K562 (cell line): ENCODE results near the gene FAM124A. TPM values are rescaled to one million over a fixed set of nuclear protein-coding genes. Genes with fewer than 3 reads are reported as not detected.

Experiments
- ATAC-seq: fragments of 200-7000 bp; cut with Tn5 transposase; 3 replicates; pipeline ENCODE4 v1.9.1; 2020; ENCODE audit warnings: moderate library complexity
- BruUV-seq: library from RNA; stranded (reverse); fragments of 400-500 nt; replicated peaks from 2 replicates; lab custom pipeline; 2021; lab: Mats Ljungman, UMichigan
- CTCF ChIA-PET: fragments of 300-600 bp; formaldehyde crosslinking; extraction: SDS; loops from one replicate; lab custom pipeline; 2021; ENCODE audit warnings: low intra/inter-chr PET ratio; lab: Yijun Ruan, JAX
- POLR2A ChIA-PET: fragments of 300-600, 350-650 bp; sonication (Branson Sonifier 250); formaldehyde crosslinking; extraction: SDS; loops from one replicate; lab custom pipeline; 2021; ENCODE audit warnings: antibody characterized with exemption, inconsistent platforms; lab: Yijun Ruan, JAX
- DNase-seq, 4 experiments: peaks; one replicate each; pipeline versions ENCODE4 v3.0.0 to v3.0.0-alpha.2; 2011 to 2018; ENCODE audit warnings: low spot score in 3 of 4, mixed read lengths in 3 of 4; ENCODE audit errors: extremely low read depth in 1 of 4
- FAIRE-seq: peaks from 2 replicates; lab custom pipeline; 2011; peaks lifted over from hg19 to GRCh38; lab: Jason Lieb, UNC
- H2AFZ ChIP-seq: 2 replicates; pipeline ENCODE4 v1.6.0; 2011; ENCODE audit warnings: low read depth, low read length, control low read depth, inconsistent platforms
- H3K27ac ChIP-seq: fragments of 200-600 bp; 3 replicates; pipeline ENCODE4 v1.8.0; 2011; ENCODE audit warnings: low read depth, mild to moderate bottlenecking, control low read depth, inconsistent platforms, low read length, moderate library complexity, mixed read lengths; ENCODE audit errors: extremely low read depth
- H3K27me3 ChIP-seq, 2 experiments: fragments of 300-600 bp in 1 of 2; 2 replicates in 1 of 2; 3 replicates in 1 of 2; pipeline versions ENCODE4 v1.6.0 to v1.8.0; 2011; ENCODE audit warnings: inconsistent platforms in 2 of 2, low read length in 2 of 2, mild to moderate bottlenecking in 1 of 2, mixed read lengths in 1 of 2, moderate library complexity in 1 of 2; ENCODE audit not compliant: control insufficient read depth in 2 of 2, insufficient read depth in 2 of 2
- H3K36me3 ChIP-seq: fragments of 300-600 bp; 3 replicates; pipeline ENCODE4 v1.8.0; 2011; ENCODE audit warnings: mild to moderate bottlenecking, low read length, inconsistent platforms; ENCODE audit not compliant: control insufficient read depth, insufficient read depth
- H3K4me1 ChIP-seq, 2 experiments: fragments of 200-600 bp in 1 of 2; replicated peaks in 1 of 2; 2 replicates in 1 of 2; 3 replicates in 1 of 2; pipeline versions ENCODE4 v1.5.1 to v1.8.0; 2011; ENCODE audit warnings: inconsistent platforms in 2 of 2, low read length in 2 of 2, mild to moderate bottlenecking in 1 of 2, mixed read lengths in 1 of 2, moderate library complexity in 1 of 2; ENCODE audit not compliant: control insufficient read depth in 2 of 2, insufficient read depth in 2 of 2
- H3K4me2 ChIP-seq: 2 replicates; pipeline ENCODE4 v1.6.1; 2011; ENCODE audit warnings: low read length, control low read depth, inconsistent platforms, mixed read lengths; ENCODE audit not compliant: insufficient read depth
- H3K4me3 ChIP-seq: fragments of 200-600 bp; sonication (generic), shearing (Covaris generic); 2 replicates; pipeline ENCODE4 v1.5.1; 2016; ENCODE audit warnings: control low read depth, inconsistent platforms
- H3K79me2 ChIP-seq: fragments of 200-600 bp; 3 replicates; pipeline ENCODE4 v1.8.0; 2011; ENCODE audit warnings: low read length, inconsistent platforms; ENCODE audit not compliant: control insufficient read depth, insufficient read depth
- H3K9ac ChIP-seq, 2 experiments: 2 replicates each; pipeline versions ENCODE4 v1.6.0 to v1.6.1; 2011; ENCODE audit warnings: low read depth in 2 of 2, low read length in 2 of 2, control low read depth in 1 of 2, inconsistent platforms in 1 of 2, mild to moderate bottlenecking in 1 of 2, mixed read lengths in 1 of 2; ENCODE audit not compliant: insufficient read depth in 1 of 2
- H3K9me1 ChIP-seq: one replicate; pipeline ENCODE4 v1.6.0; 2011; ENCODE audit warnings: inconsistent platforms, mild to moderate bottlenecking, low read length, moderate library complexity; ENCODE audit not compliant: control insufficient read depth, insufficient read depth
- H3K9me3 ChIP-seq: replicated peaks from 2 replicates; pipeline ENCODE4 v1.5.1; 2011; ENCODE audit warnings: low read depth, low read length, inconsistent platforms; ENCODE audit not compliant: control insufficient read depth, insufficient read depth
- H4K20me1 ChIP-seq: replicated peaks from 2 replicates; pipeline ENCODE4 v1.6.1; 2011; ENCODE audit warnings: low read length, inconsistent platforms, mixed read lengths; ENCODE audit not compliant: control insufficient read depth, insufficient read depth
- DACH1 ChIP-seq: fragments of 450-650 bp; IDR thresholded peaks from 2 replicates; pipeline ENCODE4 v1.6.1; 2018; ENCODE audit not compliant: partially characterized antibody
- DNMT1 ChIP-seq: fragments of 450-650 bp; IDR thresholded peaks from 2 replicates; pipeline ENCODE4 v1.6.1; 2016; ENCODE audit warnings: antibody characterized with exemption, mild to moderate bottlenecking
- HSF4 ChIP-seq: fragments of 250-450 bp; sonication (Bioruptor Pico); IDR thresholded peaks from 2 replicates; pipeline ENCODE4 v2.1.2; 2022; ENCODE audit warnings: mild to moderate bottlenecking, moderate library complexity, borderline replicate concordance
- MAFF ChIP-seq: IDR thresholded peaks from 2 replicates; pipeline ENCODE4 v1.6.1; 2012; ENCODE audit warnings: low read length, improper control_type of control experiment
- POLR2A ChIP-seq: fragments of 450-650 bp; conservative IDR thresholded peaks from 2 replicates; pipeline ENCODE4 v1.6.1; 2016
- TEAD1 ChIP-seq, 2 experiments: fragments of 450-650 bp in 1 of 2; sonication (generic) in 1 of 2; formaldehyde crosslinking; IDR thresholded peaks; 2 replicates each; pipeline versions ENCODE4 v1.4.0 to v1.8.0; 2020 to 2022; ENCODE audit warnings: mild to moderate bottlenecking in 2 of 2, missing genetic modification reagents in 1 of 2
- ZFPM2 ChIP-seq: fragments of 250-450 bp; sonication (Bioruptor Pico); IDR thresholded peaks from 2 replicates; pipeline ENCODE4 v1.5.1; 2022; ENCODE audit warnings: mild to moderate bottlenecking
- ZNF175 ChIP-seq: fragments of 200-800 bp; sonication (Bioruptor generic); IDR thresholded peaks from 2 replicates; pipeline ENCODE4 v1.6.1; 2016; ENCODE audit warnings: low read depth, mild to moderate bottlenecking, missing genetic modification characterization, missing compliant biosample characterization
- WGBS: fragments of 100-300 bp; shearing (Covaris generic); methylation state at CpG from one replicate; pipeline ENCODE4 v1.1.6; 2016; ENCODE audit warnings: low coverage, mixed read lengths; ENCODE audit not compliant: insufficient coverage; ENCODE audit errors: missing lambda C conversion rate; 5-methylcytosine and 5-hydroxymethylcytosine counted together
- in situ Hi-C: fragments of 300-500 bp; cut with MboI; formaldehyde crosslinking; loops from 4 replicates; pipeline ENCODE4 v1.15.0; 2018; ENCODE audit warnings: inconsistent platforms, mixed read lengths
- intact Hi-C: fragments of 100-400 bp; cut with micrococcal nuclease; formaldehyde crosslinking; loops from 2 replicates; pipeline ENCODE4 v1.14.2; 2022
- polyA plus RNA-seq, 8 experiments: library from polyadenylated mRNA; depleted of rRNA in 4 of 8; stranded (reverse) in 5 of 8; unstranded in 3 of 8; fragments of >200 nt; fragmentation: Nextera tagmentation in 2 of 8; fragmentation: Illumina TruSeq in 1 of 8; extraction: Ambion mirVana in 2 of 8; extraction: Trizol in 1 of 8; gene quantifications; 2 replicates each; pipeline versions ENCODE4 v1.2.1 to v1.2.3, GENCODE V29; 2011 to 2014; ENCODE audit warnings: inconsistent platforms in 1 of 8, missing spikeins in 1 of 8
- total RNA-seq, 7 experiments: library from RNA; depleted of rRNA in 6 of 7; stranded (reverse); fragments of >200 nt in 6 of 7; fragmentation: Illumina TruSeq in 2 of 7; extraction: Trizol in 2 of 7; gene quantifications; 2 replicates each; pipeline versions ENCODE4 v1.2.1 to v1.2.3, GENCODE V29; 2011 to 2021; ENCODE audit warnings: low replicate concordance in 1 of 7
- TF ChIP-seq, protein P1 (sequence below): fragments of 250-450 bp; sonication (Bioruptor Pico); IDR thresholded peaks from 2 replicates; pipeline ENCODE4 v1.5.0; 2021; ENCODE audit warnings: mild to moderate bottlenecking, borderline replicate concordance

FAM124A gene
- total and polyA plus RNA-seq, 9 of the 15 experiments (the other 6 are each of a cell fraction or from before 2014, with no cell fraction given): not detected

- TF ChIP-seq TEAD1 (CRISPR knock-in tag; IDR thresholded peaks at IDR 0.05) (no peak), HSF4 (CRISPR knock-in tag) (no peak), POLR2A (no peak)
- TF ChIP-seq, protein P1, sequence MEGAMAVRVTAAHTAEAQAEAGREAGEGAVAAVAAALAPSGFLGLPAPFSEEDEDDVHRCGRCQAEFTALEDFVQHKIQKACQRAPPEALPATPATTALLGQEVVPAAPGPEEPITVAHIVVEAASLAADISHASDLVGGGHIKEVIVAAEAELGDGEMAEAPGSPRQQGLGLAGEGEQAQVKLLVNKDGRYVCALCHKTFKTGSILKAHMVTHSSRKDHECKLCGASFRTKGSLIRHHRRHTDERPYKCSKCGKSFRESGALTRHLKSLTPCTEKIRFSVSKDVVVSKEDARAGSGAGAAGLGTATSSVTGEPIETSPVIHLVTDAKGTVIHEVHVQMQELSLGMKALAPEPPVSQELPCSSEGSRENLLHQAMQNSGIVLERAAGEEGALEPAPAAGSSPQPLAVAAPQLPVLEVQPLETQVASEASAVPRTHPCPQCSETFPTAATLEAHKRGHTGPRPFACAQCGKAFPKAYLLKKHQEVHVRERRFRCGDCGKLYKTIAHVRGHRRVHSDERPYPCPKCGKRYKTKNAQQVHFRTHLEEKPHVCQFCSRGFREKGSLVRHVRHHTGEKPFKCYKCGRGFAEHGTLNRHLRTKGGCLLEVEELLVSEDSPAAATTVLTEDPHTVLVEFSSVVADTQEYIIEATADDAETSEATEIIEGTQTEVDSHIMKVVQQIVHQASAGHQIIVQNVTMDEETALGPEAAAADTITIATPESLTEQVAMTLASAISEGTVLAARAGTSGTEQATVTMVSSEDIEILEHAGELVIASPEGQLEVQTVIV (CRISPR knock-in tag): no peak
Measured at GRCh38 chr13:51323824-51324511, 101.8 kb downstream of the FAM124A start (continued).

- TF ChIP-seq ZNF175 (CRISPR knock-in tag) (no peak), ZFPM2 (no peak), DNMT1 (no peak), MAFF (no peak), DACH1 (no peak)
- no peak overlapping the region for H2AFZ ChIP-seq
- no peaks in the 10 kb centered on the region; a peak in 1 of 5 replicates for H3K4me1 ChIP-seq
- no peaks in the 10 kb centered on the region for H3K36me3 ChIP-seq
- no TSS peak for BruUV-seq
- H3K4me3 ChIP-seq: no peak overlapping the region
- ATAC-seq (no peak), FAIRE-seq (no peak), DNase-seq (no peak)
- no peaks in the 10 kb centered on the region for H3K79me2 ChIP-seq
- ChIA-PET CTCF (no interaction called here), POLR2A (no interaction called here)
- in situ Hi-C loops (no loop called here), intact Hi-C loops (no loop called here)
- no peaks in the 10 kb centered on the region for H3K9me1 ChIP-seq
- H3K9ac ChIP-seq: no peak overlapping the region
- WGBS: 0% methylated on average over 8 of the region's 14 CpGs
- H3K27me3 ChIP-seq: peaks cover 0 to 11% of the 10 kb centered on the region in 2 experiments; a peak in 3 of 5 replicates
- H3K27ac ChIP-seq: no peak overlapping the region
- H3K4me2 ChIP-seq: no peak overlapping the region
- no peaks in the 10 kb centered on the region for H4K20me1 ChIP-seq
- H3K9me3 ChIP-seq: no peaks in the 10 kb centered on the region
Measured at GRCh38 chr13:51324714-51325420, 102.7 kb downstream of the FAM124A start.
